Endothelial cell of umbilical vein (primary cell): ENCODE results near the gene MSTO1.
"Not testable (repeated sequence)": the region's sequence is repeated elsewhere in the genome, so short reads cannot be mapped to it uniquely, and the experiment has no call there.

Experiments
- EZH2 ChIP-seq: IDR thresholded peaks from 2 replicates; pipeline ENCODE4 v1.6.1; 2012; ENCODE audit warnings: borderline replicate concordance, low read depth, mild to moderate bottlenecking, moderate library complexity, low read length, inconsistent platforms; ENCODE audit not compliant: severe bottlenecking
- JUN ChIP-seq: IDR thresholded peaks from 2 replicates; pipeline ENCODE4 v1.6.1; 2011; ENCODE audit warnings: borderline replicate concordance, low read depth; ENCODE audit not compliant: insufficient read length, insufficient read depth
- MYC ChIP-seq: IDR thresholded peaks from one replicate; pipeline ENCODE4 v1.6.1; 2011; ENCODE audit warnings: mild to moderate bottlenecking, low read depth, low read length
- POLR2A ChIP-seq: IDR thresholded peaks from 2 replicates; pipeline ENCODE4 v1.6.1; 2012; ENCODE audit warnings: low read depth, mild to moderate bottlenecking, control low read depth, low read length
- POLR2AphosphoS5 ChIP-seq: IDR thresholded peaks from 2 replicates; pipeline ENCODE4 v1.6.1; 2012; ENCODE audit warnings: low read depth, mild to moderate bottlenecking, control low read depth, low read length, moderate library complexity; ENCODE audit not compliant: insufficient read depth
- TF ChIP-seq, protein P1 (sequence below), 2 donors: IDR thresholded peaks; 1 replicate in 1 of 2; 2 replicates in 1 of 2; pipeline ENCODE4 v1.5.1; 2011; ENCODE audit warnings: low read length in 2 of 2, mild to moderate bottlenecking in 2 of 2, moderate library complexity in 2 of 2, control low read depth in 1 of 2, inconsistent platforms in 1 of 2, low read depth in 1 of 2; ENCODE audit not compliant: insufficient read depth in 1 of 2; ENCODE audit errors: extremely low read depth in 1 of 2

DNA sequence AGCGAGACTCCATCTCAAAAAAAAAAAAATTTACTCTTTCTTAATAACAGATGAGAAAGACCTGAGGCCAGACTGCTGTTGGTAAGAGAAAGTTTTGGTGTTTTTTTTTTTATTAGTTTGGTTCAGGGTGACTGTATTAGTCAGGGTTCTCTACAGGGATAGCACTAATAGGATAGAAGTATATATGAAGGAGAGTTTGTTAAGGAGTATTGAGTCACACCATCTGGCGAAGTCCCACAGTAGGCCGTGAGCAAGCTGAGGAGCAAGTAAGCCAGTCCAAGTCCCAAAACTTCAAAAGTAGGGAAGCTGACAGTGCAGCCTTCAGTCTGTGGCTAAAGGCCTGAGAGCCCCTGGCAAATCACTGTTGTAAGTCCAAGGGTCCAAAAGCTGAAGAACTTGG, 20.7 kb upstream of the MSTO1 start:
- TF ChIP-seq, protein P1, sequence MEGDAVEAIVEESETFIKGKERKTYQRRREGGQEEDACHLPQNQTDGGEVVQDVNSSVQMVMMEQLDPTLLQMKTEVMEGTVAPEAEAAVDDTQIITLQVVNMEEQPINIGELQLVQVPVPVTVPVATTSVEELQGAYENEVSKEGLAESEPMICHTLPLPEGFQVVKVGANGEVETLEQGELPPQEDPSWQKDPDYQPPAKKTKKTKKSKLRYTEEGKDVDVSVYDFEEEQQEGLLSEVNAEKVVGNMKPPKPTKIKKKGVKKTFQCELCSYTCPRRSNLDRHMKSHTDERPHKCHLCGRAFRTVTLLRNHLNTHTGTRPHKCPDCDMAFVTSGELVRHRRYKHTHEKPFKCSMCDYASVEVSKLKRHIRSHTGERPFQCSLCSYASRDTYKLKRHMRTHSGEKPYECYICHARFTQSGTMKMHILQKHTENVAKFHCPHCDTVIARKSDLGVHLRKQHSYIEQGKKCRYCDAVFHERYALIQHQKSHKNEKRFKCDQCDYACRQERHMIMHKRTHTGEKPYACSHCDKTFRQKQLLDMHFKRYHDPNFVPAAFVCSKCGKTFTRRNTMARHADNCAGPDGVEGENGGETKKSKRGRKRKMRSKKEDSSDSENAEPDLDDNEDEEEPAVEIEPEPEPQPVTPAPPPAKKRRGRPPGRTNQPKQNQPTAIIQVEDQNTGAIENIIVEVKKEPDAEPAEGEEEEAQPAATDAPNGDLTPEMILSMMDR (IDR thresholded peaks at IDR 0.05; ENCODE audit: extremely low read depth in 1 of 2, insufficient read depth in 1 of 2, low read depth in 1 of 2, low read length in 2 of 2) = not testable (repeated sequence)
- not testable (repeated sequence) for TF ChIP-seq POLR2AphosphoS5, EZH2, POLR2A, JUN, MYC
